Choroid plexus epithelial cell (primary cell): ENCODE data around the gene MRTFB.
A peak's percentile ranks its signal among the peaks of the same experiment; 100 is the strongest.

Source experiments
- DNase-seq: peaks from one replicate; pipeline ENCODE4 v3.0.0-alpha.2; 2010; ENCODE audit warnings: low read depth
- H3K4me3 ChIP-seq: 2 replicates; pipeline ENCODE4 v1.5.1; 2011; ENCODE audit warnings: low read depth, mild to moderate bottlenecking, control low read depth, low read length, moderate library complexity
- TF ChIP-seq, protein P1 (sequence below): conservative IDR thresholded peaks from 2 replicates; pipeline ENCODE4 v1.5.1; 2011; ENCODE audit warnings: low read depth, mild to moderate bottlenecking, control low read depth, inconsistent platforms, low read length, moderate library complexity

The MRTFB gene

DNA sequence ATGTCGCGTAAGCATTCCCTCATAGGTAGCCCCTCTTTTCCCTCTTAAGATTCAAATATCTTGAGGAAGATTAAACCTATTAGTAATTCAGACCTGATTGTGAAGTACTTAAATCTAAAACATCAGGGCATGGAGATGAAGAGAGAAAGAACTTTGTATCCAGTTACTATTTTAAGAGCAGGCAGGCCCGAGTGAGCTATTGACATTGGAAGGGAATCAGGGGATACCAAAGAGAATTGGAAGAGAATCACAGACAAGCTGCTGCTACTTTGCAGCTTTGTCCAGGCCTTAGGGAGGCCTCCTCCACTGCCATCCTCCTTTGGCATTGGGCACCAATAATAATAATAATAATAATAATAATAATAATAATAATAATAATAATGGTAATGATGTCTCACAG lies 170.5 kb downstream of the MRTFB start:
- no peak for DNase-seq
- no peak overlapping the region for H3K4me3 ChIP-seq
- TF ChIP-seq, protein P1, sequence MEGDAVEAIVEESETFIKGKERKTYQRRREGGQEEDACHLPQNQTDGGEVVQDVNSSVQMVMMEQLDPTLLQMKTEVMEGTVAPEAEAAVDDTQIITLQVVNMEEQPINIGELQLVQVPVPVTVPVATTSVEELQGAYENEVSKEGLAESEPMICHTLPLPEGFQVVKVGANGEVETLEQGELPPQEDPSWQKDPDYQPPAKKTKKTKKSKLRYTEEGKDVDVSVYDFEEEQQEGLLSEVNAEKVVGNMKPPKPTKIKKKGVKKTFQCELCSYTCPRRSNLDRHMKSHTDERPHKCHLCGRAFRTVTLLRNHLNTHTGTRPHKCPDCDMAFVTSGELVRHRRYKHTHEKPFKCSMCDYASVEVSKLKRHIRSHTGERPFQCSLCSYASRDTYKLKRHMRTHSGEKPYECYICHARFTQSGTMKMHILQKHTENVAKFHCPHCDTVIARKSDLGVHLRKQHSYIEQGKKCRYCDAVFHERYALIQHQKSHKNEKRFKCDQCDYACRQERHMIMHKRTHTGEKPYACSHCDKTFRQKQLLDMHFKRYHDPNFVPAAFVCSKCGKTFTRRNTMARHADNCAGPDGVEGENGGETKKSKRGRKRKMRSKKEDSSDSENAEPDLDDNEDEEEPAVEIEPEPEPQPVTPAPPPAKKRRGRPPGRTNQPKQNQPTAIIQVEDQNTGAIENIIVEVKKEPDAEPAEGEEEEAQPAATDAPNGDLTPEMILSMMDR, result no peak

DNA sequence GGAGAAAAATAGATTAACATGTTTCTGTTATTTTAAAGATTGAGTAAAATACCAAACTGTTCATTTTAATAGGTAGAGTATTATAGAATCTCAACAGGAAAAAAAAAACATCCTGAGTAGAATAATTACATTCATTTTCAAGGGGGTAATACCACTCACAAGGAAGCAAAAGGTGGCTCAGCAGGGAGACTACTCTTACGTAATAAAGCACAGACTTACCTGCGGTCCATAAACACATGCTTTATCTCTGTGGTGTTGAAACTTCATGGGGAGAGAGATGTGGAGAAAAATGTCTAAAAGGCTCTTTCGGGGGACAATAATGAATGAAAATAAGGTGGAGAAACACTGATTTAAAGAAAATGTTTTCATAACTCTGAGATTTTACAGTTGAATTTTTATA lies 171.7 kb downstream of the MRTFB start:
- DNase-seq, result no peak
- TF ChIP-seq, protein P1, result no peak
- no peak overlapping the region for H3K4me3 ChIP-seq

DNA sequence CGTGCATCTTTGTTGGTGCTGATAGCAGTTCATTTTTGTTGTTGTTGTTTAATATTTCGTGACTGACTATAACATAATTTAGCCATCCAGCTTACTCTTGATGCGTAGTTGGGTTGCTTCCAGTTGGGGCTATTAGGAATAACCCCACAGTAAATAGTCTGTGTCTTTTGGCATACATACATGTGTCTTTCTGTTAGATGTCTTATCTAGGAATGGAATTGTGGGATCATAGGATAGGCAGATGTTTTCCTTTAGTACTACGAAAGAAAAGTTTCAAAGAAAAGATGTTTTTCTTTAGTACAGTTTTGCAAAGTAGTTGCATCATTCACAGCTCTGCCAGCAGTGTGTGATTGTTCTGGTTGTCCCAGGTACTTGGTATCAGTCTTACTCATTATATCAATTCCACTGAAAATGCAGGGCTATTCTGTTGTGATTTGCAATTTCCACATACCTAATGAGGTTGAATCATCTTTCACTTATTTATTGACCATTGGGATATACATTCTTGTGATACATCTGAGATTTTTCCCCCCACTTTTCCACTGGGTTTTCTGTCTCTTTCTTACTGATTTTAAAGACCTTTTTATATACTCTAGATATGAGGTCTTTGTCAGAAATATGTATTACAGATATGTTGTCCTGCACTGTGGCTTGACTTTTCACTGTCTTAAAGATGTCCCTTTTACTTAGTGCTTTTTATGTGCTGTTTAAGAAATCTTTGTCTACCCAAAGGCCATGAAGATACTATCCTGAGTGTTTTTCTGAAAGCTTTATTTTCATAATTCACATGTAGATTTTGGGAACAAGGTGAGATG lies 173.3 kb downstream of the MRTFB start:
- no peak overlapping the region for H3K4me3 ChIP-seq
- TF ChIP-seq, protein P1, result no peak
- peak; percentile 59 for DNase-seq

DNA sequence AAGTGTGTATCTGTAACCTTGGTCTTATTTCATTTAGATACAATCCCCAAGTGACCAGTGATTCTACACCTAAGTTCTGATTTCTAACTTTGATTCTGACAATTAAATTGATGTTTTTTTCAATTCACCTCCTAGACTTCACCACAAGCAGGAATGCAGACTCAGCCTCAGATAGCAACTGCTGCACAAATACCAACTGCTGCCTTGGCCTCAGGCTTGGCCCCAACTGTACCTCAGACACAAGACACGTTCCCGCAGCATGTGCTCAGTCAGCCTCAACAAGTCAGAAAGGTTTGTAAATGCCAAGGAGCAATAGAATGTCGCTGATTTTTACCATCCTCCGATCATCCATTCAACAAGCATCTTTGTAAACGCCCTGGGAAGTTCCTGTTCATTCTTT lies 177.7 kb downstream of the MRTFB start:
- peak; percentile 8 for DNase-seq
- no peak overlapping the region for H3K4me3 ChIP-seq
- TF ChIP-seq, protein P1, result no peak

DNA sequence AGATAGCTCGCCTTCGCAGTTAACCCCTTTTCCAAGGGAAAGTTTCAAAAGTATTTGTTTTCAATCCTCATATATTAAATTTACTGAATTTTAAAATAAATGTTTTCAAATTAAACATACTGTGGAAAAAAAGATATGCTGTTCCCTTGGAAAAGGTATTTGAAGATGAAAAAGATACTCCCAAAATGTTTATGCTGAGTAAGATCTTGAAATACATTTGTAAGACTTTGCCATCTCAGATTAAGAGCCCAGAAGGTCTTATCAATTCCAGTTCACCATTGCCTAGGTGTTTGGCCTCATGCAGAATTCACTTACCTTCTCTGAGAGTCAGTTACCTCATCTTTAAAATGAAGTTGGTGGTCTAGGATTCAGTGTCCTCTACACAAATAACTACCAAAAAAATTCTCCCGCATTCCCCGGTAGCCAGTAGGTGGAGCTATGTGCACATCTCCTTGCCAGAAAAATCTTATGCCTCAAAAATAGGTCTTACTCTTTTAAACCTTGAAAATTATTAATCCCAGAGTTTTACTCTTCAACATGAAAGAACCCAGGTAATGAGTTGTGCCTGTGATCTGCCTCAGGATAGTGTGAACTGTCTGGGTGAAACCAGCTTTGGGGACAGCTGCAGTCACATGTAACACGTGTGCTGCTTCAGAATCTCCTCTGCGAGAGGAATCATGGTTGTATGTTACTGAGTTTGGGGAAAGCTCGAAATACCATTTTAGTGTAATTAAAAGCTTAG lies 178.3 kb downstream of the MRTFB start:
- peak; percentile 66 for DNase-seq
- no peak overlapping the region for H3K4me3 ChIP-seq
- TF ChIP-seq, protein P1, result peak; percentile 92

DNA sequence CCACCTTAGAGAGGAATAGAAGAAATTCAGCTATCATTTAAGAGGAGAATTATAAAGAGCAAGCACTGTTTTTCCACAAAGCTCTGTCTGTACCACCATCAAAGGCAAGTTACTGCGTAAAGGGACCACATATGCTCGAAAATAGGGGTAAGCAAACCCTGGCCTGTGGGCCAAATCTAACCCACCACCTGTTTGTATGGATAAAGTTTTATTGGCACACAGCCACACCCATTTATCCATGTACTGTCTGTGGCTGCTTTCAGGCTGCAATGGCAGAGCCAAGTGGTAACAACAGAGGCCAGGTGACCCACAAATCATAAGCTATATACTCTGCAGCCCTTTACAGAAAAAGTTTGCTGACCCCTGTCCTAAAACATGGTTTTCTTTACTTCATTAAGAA lies 180.3 kb downstream of the MRTFB start:
- TF ChIP-seq, protein P1, result no peak
- no peak overlapping the region for H3K4me3 ChIP-seq
- no peak for DNase-seq
